ENCODE measurements around the gene SCAF1. TPM values are rescaled to one million over a fixed set of nuclear protein-coding genes. Genes with fewer than 3 reads are reported as not detected.
A peak's percentile ranks its signal among the peaks of the same experiment; 100 is the strongest.

SCAF1 gene
- polyA plus RNA-seq, 2 of the 4 experiments (the other 2 are of a cell fraction): 4.0 to 47.9 TPM

GRCh38 chr19:49601482-49602038 lies 40.4 kb upstream of the SCAF1 start:
- H3K4me1 ChIP-seq: no peaks in the 10 kb centered on the region
- FAIRE-seq: no peak
- 92% methylated on average over 31 of the region's 38 CpGs for WGBS (ENCODE audit: missing lambda C conversion rate)
- ChIA-PET CTCF (interaction anchor here (0.6 to 3.2 kb wide), 5 partner anchors 7 to 71 kb away, joined by 3 to 8 read pairs (median 4); no protein-coding TSS in a partner anchor), POLR2A (interaction anchor here (0.5 kb wide), 1 partner anchor 10 kb away, joined by 3 read pairs; no protein-coding TSS in a partner anchor)
- no peak overlapping the region for H3K27ac ChIP-seq
- no peak overlapping the region for H3K4me2 ChIP-seq
- H3K4me3 ChIP-seq: no peak overlapping the region
- TF ChIP-seq JUNB (IDR thresholded peaks at IDR 0.05) (no peak), TP53 (CRISPR knock-in tag; IDR thresholded peaks at IDR 0.05) (no peak), JUN (IDR thresholded peaks at IDR 0.05) (no peak; a peak in 1 of 5 replicates), FOSL2 (IDR thresholded peaks at IDR 0.05) (no peak), FOSL2 (CRISPR knock-in tag; IDR thresholded peaks at IDR 0.05) (no peak), HOXB13 (CRISPR knock-in tag; IDR thresholded peaks at IDR 0.05; ENCODE audit: low read depth) (no peak), HDAC2 (IDR thresholded peaks at IDR 0.05) (no peak)
- no peaks in the 10 kb centered on the region for H3K9me3 ChIP-seq
- 0 out of 6 replicates have a peak, but pooled peaks of 1 of the 2 experiments have one; percentile 16 for ATAC-seq
- no peak for DNase-seq (ENCODE audit: low read depth in 1 of 2, low spot score in 1 of 2)

DNA sequence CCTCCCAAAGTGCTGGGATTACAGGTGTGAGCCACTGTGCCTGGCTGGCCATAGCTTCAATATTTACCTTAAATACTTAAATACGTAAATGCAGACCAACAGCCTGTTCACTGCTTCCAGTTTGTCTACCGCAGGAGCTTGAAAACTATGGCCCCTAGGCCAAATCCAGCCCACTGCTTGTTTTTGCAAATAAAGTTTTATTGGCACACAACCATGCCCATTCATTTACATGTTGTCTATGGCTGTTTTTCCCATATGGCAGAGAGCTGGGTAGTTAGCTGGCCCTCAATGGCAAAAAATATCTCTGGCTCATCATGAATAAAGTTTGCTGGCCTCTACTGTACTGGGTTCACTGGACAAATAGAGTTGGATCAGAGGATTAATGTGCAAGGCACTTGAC lies 39.2 kb upstream of the SCAF1 start:
- 97% methylated on average over 2 of the region's 2 CpGs for WGBS (ENCODE audit: missing lambda C conversion rate)
- TF ChIP-seq FOSL2 (IDR thresholded peaks at IDR 0.05) (no peak), FOSL2 (CRISPR knock-in tag; IDR thresholded peaks at IDR 0.05) (no peak), TFCP2L1 (CRISPR knock-in tag; IDR thresholded peaks at IDR 0.05) (no peak), E2F6 (IDR thresholded peaks at IDR 0.05; ENCODE audit: borderline replicate concordance, low read depth) (no peak)
- CTCF ChIA-PET: interaction anchor here (1.0 to 3.2 kb wide), 5 partner anchors 9 to 69 kb away, joined by 3 to 8 read pairs (median 4); no protein-coding TSS in a partner anchor
- DNase-seq (ENCODE audit: low read depth in 1 of 2, low spot score in 1 of 2) (no peak), ATAC-seq (no peak), FAIRE-seq (no peak)
- Histone ChIP-seq H3K4me1 (no peaks in the 10 kb centered on the region), H3K9me3 (no peaks in the 10 kb centered on the region), H3K4me3 (no peak overlapping the region), H3K27ac (no peak overlapping the region), H3K4me2 (no peak overlapping the region)
- POLR2A ChIA-PET: no interaction called here

DNA sequence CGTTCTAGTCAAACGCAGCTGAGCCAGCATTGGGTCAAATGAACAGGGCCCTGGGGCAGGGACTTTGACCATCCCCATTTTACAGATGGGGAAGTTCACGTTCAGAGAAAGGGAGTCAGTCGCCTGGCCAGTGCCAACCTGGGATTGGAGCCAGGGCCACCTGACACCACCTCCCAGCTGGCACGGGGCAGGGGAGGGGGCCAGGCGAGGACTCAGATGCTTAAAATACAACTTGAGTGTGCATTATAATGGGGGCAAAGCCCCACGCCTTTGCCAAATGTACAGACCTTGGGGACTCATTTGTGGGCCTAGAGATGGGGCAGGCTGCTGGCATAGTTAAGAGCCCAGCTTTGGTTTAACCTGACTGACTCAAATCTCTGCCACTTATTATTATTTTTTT lies 36.4 kb upstream of the SCAF1 start:
- Histone ChIP-seq H3K4me1 (no peaks in the 10 kb centered on the region), H3K4me2 (no peak overlapping the region), H3K27ac (no peak overlapping the region), H3K9me3 (no peaks in the 10 kb centered on the region), H3K4me3 (no peak overlapping the region)
- no peak for ATAC-seq
- TF ChIP-seq ELK1 (IDR thresholded peaks at IDR 0.05; ENCODE audit: low read depth, low read length) (no peak), CTCF (IDR thresholded peaks at IDR 0.05) (no peak), JUNB (IDR thresholded peaks at IDR 0.05) (no peak), MAFK (IDR thresholded peaks at IDR 0.05; ENCODE audit: partially characterized antibody) (no peak), CBX8 (IDR thresholded peaks at IDR 0.05) (no peak), KDM1A (IDR thresholded peaks at IDR 0.05; ENCODE audit: low read depth) (no peak), NFE2L2 (conservative IDR thresholded peaks at IDR 0.05; ENCODE audit: low read length) (no peak), RARB (CRISPR knock-in tag; IDR thresholded peaks at IDR 0.05) (no peak), FOSL2 (IDR thresholded peaks at IDR 0.05) (no peak), FOSL2 (CRISPR knock-in tag; IDR thresholded peaks at IDR 0.05) (no peak), HOXB13 (CRISPR knock-in tag; IDR thresholded peaks at IDR 0.05; ENCODE audit: low read depth) (no peak), CHD2 (IDR thresholded peaks at IDR 0.05; ENCODE audit: low read length, partially characterized antibody) (no peak), HOXB5 (CRISPR knock-in tag; IDR thresholded peaks at IDR 0.05) (no peak)
- TF ChIP-seq, protein P1, sequence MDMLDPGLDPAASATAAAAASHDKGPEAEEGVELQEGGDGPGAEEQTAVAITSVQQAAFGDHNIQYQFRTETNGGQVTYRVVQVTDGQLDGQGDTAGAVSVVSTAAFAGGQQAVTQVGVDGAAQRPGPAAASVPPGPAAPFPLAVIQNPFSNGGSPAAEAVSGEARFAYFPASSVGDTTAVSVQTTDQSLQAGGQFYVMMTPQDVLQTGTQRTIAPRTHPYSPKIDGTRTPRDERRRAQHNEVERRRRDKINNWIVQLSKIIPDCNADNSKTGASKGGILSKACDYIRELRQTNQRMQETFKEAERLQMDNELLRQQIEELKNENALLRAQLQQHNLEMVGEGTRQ (IDR thresholded peaks at IDR 0.05): no peak
- ChIA-PET CTCF (no interaction called here), POLR2A (no interaction called here)
- no peak for DNase-seq (ENCODE audit: low read depth in 1 of 2, low spot score in 1 of 2)
- 74% methylated on average over 7 of the region's 7 CpGs for WGBS (ENCODE audit: missing lambda C conversion rate)
- FAIRE-seq: no peak
